CD4-positive, alpha-beta T cell treated with Interferon alpha-2 for 1 hour (primary cell): ENCODE data around the gene PCNX3.

ENCODE experiments used
- DNase-seq, 2 donors: peaks; one replicate each; pipeline ENCODE4 v3.0.0-alpha.2; 2020 to 2022

Gene PCNX3

GRCh38 chr11:65599216-65599954, 16.2 kb upstream of the PCNX3 start:
- no peak for DNase-seq

- no peak for DNase-seq
These were observed 15.7 kb upstream of the PCNX3 start for GRCh38 chr11:65599955-65600246.

GRCh38 chr11:65604258-65604657, 11.3 kb upstream of the PCNX3 start:
- DNase-seq: no peak

GRCh38 chr11:65606876-65607613, 8.5 kb upstream of the PCNX3 start:
- DNase-seq: peak in 1 of 2 donors; percentile 28

- DNase-seq: no peak
These were observed 7.8 kb upstream of the PCNX3 start for GRCh38 chr11:65607614-65608426.

GRCh38 chr11:65609229-65609628, 6.3 kb upstream of the PCNX3 start:
- no peak for DNase-seq

- DNase-seq: no peak
These were observed 5.9 kb upstream of the PCNX3 start for GRCh38 chr11:65609665-65610064.

- no peak for DNase-seq
These were observed 5.2 kb upstream of the PCNX3 start for GRCh38 chr11:65610404-65610803.

GRCh38 chr11:65611028-65611757, 4.4 kb upstream of the PCNX3 start:
- peak in 1 of 2 donors; percentile 50 for DNase-seq

- DNase-seq: no peak
These were observed 3.6 kb upstream of the PCNX3 start for GRCh38 chr11:65611758-65612603.

GRCh38 chr11:65612691-65613090, 2.9 kb upstream of the PCNX3 start:
- DNase-seq: no peak

GRCh38 chr11:65613091-65613928, 2.3 kb upstream of the PCNX3 start:
- no peak for DNase-seq

- DNase-seq: peak in 1 of 2 donors; percentile 28
These were observed 486 bp downstream of the PCNX3 start for GRCh38 chr11:65615950-65616574.

- peak in 1 of 2 donors; percentile 30 for DNase-seq
These were observed 1.0 kb downstream of the PCNX3 start for GRCh38 chr11:65616575-65617001.

GRCh38 chr11:65617136-65617850, 1.7 kb downstream of the PCNX3 start:
- DNase-seq: no peak

- no peak for DNase-seq
These were observed 2.6 kb downstream of the PCNX3 start for GRCh38 chr11:65617990-65618751.

- DNase-seq: no peak
These were observed 3.2 kb downstream of the PCNX3 start for GRCh38 chr11:65618763-65619162.

- no peak for DNase-seq
These were observed 3.8 kb downstream of the PCNX3 start for GRCh38 chr11:65619281-65619928.
